Endothelial cell of umbilical vein (primary cell): ENCODE measurements around the gene DAG1. TPM values are rescaled to one million over a fixed set of nuclear protein-coding genes. Genes with fewer than 3 reads are reported as not detected.

Experiments used
- BruUV-seq: library from RNA; stranded (reverse); fragments of 400-500 nt; replicated peaks from 2 replicates; lab custom pipeline; 2021; lab: Mats Ljungman, UMichigan
- CTCF ChIA-PET: fragments of 300-600, 350-600 bp; sonication (Branson Sonifier 250); formaldehyde crosslinking; loops from one replicate; lab custom pipeline; 2021; ENCODE audit warnings: antibody characterized with exemption, inconsistent platforms; lab: Charles Lee
- POLR2A ChIA-PET: fragments of 300-600, 350-600 bp; sonication (Branson Sonifier 250); formaldehyde crosslinking; loops from one replicate; lab custom pipeline; 2021; ENCODE audit warnings: antibody characterized with exemption, inconsistent platforms; lab: Charles Lee
- DNase-seq: peaks from one replicate; pipeline ENCODE4 v3.0.0-alpha.2; 2011; ENCODE audit warnings: low read depth, low spot score
- FAIRE-seq: peaks from 2 replicates; lab custom pipeline; 2011; peaks lifted over from hg19 to GRCh38; lab: Jason Lieb, UNC
- H2AFZ ChIP-seq: 2 replicates; pipeline ENCODE4 v1.6.0; 2012; ENCODE audit warnings: low read depth, low read length, control low read depth, inconsistent platforms
- H3K27ac ChIP-seq: 2 replicates; pipeline ENCODE4 v1.5.1; 2011; ENCODE audit warnings: low read depth, mild to moderate bottlenecking, control low read depth, low read length, moderate library complexity; ENCODE audit not compliant: insufficient read depth
- H3K27me3 ChIP-seq, 2 experiments: 2 replicates each; pipeline versions ENCODE4 v1.6.0 to v1.6.1; 2011; ENCODE audit warnings: low read length in 2 of 2, mixed read lengths in 1 of 2; ENCODE audit not compliant: control insufficient read depth in 2 of 2, insufficient read depth in 2 of 2
- H3K36me3 ChIP-seq, 2 experiments: 2 replicates in 1 of 2; 3 replicates in 1 of 2; pipeline ENCODE4 v1.5.1; 2011; ENCODE audit warnings: low read length in 2 of 2, mild to moderate bottlenecking in 1 of 2, moderate library complexity in 1 of 2; ENCODE audit not compliant: control insufficient read depth in 2 of 2, insufficient read depth in 2 of 2; ENCODE audit errors: extremely low read depth in 1 of 2
- H3K4me1 ChIP-seq: 3 replicates; pipeline ENCODE4 v1.5.1; 2011; ENCODE audit warnings: mild to moderate bottlenecking, low read length; ENCODE audit not compliant: control insufficient read depth, insufficient read depth; ENCODE audit errors: extremely low read depth
- H3K4me2 ChIP-seq: 2 replicates; pipeline ENCODE4 v1.6.1; 2011; ENCODE audit warnings: low read length, control low read depth, mixed read lengths; ENCODE audit not compliant: insufficient read depth
- H3K4me3 ChIP-seq, 3 experiments: fragments of 200-600 bp in 1 of 3; sonication (generic), shearing (Covaris generic) in 1 of 3; replicated peaks in 1 of 3; 2 replicates each; pipeline ENCODE4 v1.5.1; 2011 to 2016; ENCODE audit warnings: control low read depth in 3 of 3, low read length in 3 of 3, mild to moderate bottlenecking in 2 of 3, inconsistent platforms in 1 of 3, low read depth in 1 of 3, moderate library complexity in 1 of 3; ENCODE audit not compliant: insufficient read depth in 1 of 3
- H3K79me2 ChIP-seq: 2 replicates; pipeline ENCODE4 v1.6.0; 2012; ENCODE audit warnings: low read length, inconsistent platforms; ENCODE audit not compliant: control insufficient read depth, insufficient read depth
- H3K9ac ChIP-seq: replicated peaks from 2 replicates; pipeline ENCODE3; 2011; ENCODE audit warnings: low read length, control low read depth; ENCODE audit not compliant: insufficient read depth; ENCODE audit errors: extremely low read depth
- H3K9me1 ChIP-seq: replicated peaks from 3 replicates; pipeline ENCODE4 v1.6.0; 2011; ENCODE audit warnings: mild to moderate bottlenecking, low read length; ENCODE audit not compliant: control insufficient read depth, insufficient read depth; ENCODE audit errors: extremely low read depth
- H3K9me3 ChIP-seq: replicated peaks from 2 replicates; pipeline ENCODE4 v1.5.1; 2012; ENCODE audit warnings: low read length, inconsistent platforms; ENCODE audit not compliant: control insufficient read depth, insufficient read depth
- H4K20me1 ChIP-seq: replicated peaks from 2 replicates; pipeline ENCODE3; 2011; ENCODE audit warnings: mild to moderate bottlenecking, low read length; ENCODE audit not compliant: control insufficient read depth, insufficient read depth; ENCODE audit errors: extremely low read depth
- CTCF ChIP-seq, 2 donors: IDR thresholded peaks; 1 replicate in 1 of 2; 2 replicates in 1 of 2; pipeline ENCODE4 v1.5.1; 2011; ENCODE audit warnings: low read length in 2 of 2, mild to moderate bottlenecking in 2 of 2, moderate library complexity in 2 of 2, control low read depth in 1 of 2, inconsistent platforms in 1 of 2, low read depth in 1 of 2; ENCODE audit not compliant: insufficient read depth in 1 of 2; ENCODE audit errors: extremely low read depth in 1 of 2
- FOS ChIP-seq: IDR thresholded peaks from 2 replicates; pipeline ENCODE4 v1.6.1; 2011; ENCODE audit warnings: mild to moderate bottlenecking, low read length, moderate library complexity, borderline replicate concordance; ENCODE audit not compliant: insufficient read depth
- GATA2 ChIP-seq: IDR thresholded peaks from 2 replicates; pipeline ENCODE4 v1.7.0; 2011; ENCODE audit warnings: low read depth, mild to moderate bottlenecking, moderate library complexity, mixed read lengths, low read length; ENCODE audit not compliant: insufficient read length, insufficient read depth
- JUN ChIP-seq: IDR thresholded peaks from 2 replicates; pipeline ENCODE4 v1.6.1; 2011; ENCODE audit warnings: borderline replicate concordance, low read depth; ENCODE audit not compliant: insufficient read length, insufficient read depth
- MAX ChIP-seq: IDR thresholded peaks from 2 replicates; pipeline ENCODE4 v1.6.1; 2011; ENCODE audit not compliant: insufficient read depth, insufficient read length
- MYC ChIP-seq: IDR thresholded peaks from one replicate; pipeline ENCODE4 v1.6.1; 2011; ENCODE audit warnings: mild to moderate bottlenecking, low read depth, low read length
- POLR2A ChIP-seq: IDR thresholded peaks from 2 replicates; pipeline ENCODE4 v1.6.1; 2012; ENCODE audit warnings: low read depth, mild to moderate bottlenecking, control low read depth, low read length
- POLR2AphosphoS5 ChIP-seq: IDR thresholded peaks from 2 replicates; pipeline ENCODE4 v1.6.1; 2012; ENCODE audit warnings: low read depth, mild to moderate bottlenecking, control low read depth, low read length, moderate library complexity; ENCODE audit not compliant: insufficient read depth
- dilution Hi-C: fragments of 300-500 bp; cut with MboI; formaldehyde crosslinking; loops from one replicate; pipeline ENCODE4 v1.15.0; 2019; ENCODE audit warnings: low sequenced_read_pairs; ENCODE audit not compliant: extremely low pct_ligation_motif_present
- intact Hi-C: fragments of 100-400 bp; cut with micrococcal nuclease; formaldehyde crosslinking; loops from one replicate; pipeline ENCODE4 v1.10.0; 2022
- polyA plus RNA-seq, 4 experiments: library from polyadenylated mRNA; depleted of rRNA in 3 of 4; stranded (reverse) in 3 of 4; unstranded in 1 of 4; fragments of >200 nt; gene quantifications; 2 replicates each; pipeline versions ENCODE4 v1.2.1 to v1.2.3, GENCODE V29; 2011 to 2012; ENCODE audit warnings: missing spikeins in 1 of 4
- total RNA-seq: library from RNA; stranded (reverse); gene quantifications from 2 replicates; pipeline ENCODE4 v1.2.3, GENCODE V29; 2021

Gene DAG1
- total and polyA plus RNA-seq, 2 donors (not counting 3 experiments of a cell fraction or from before 2014, with no cell fraction given), result 59.6 to 97.5 TPM

GRCh38 chr3:49530701-49531100 is 60.6 kb downstream of the DAG1 start:
- intact Hi-C loops (no loop called here), dilution Hi-C loops (no loop called here)
- H3K4me3 ChIP-seq, result no peak overlapping the region
- H4K20me1 ChIP-seq, result no peaks in the 10 kb centered on the region
- no peak for TF ChIP-seq JUN
- no peak for TF ChIP-seq POLR2A
- TF ChIP-seq POLR2AphosphoS5, result no peak
- TF ChIP-seq MAX, result no peak
- no peak for TF ChIP-seq MYC
- TF ChIP-seq CTCF (IDR thresholded peaks at IDR 0.05; ENCODE audit: extremely low read depth in 1 of 2, insufficient read depth in 1 of 2, low read depth in 1 of 2, low read length in 2 of 2), result no peak
- no peak for TF ChIP-seq GATA2
- TF ChIP-seq FOS, result no peak
- no peaks in the 10 kb centered on the region for H3K27me3 ChIP-seq
- peaks cover 0 to 13% of the 10 kb centered on the region in 2 experiments for H3K36me3 ChIP-seq
- no peaks in the 10 kb centered on the region for H3K9me3 ChIP-seq
- POLR2A ChIA-PET, result no interaction called here
- H3K27ac ChIP-seq, result no peak overlapping the region
- no TSS peak for BruUV-seq
- DNase-seq, result no peak
- no peak overlapping the region for H3K9ac ChIP-seq
- H3K4me2 ChIP-seq, result no peak overlapping the region
- H3K79me2 ChIP-seq, result no peaks in the 10 kb centered on the region
- no peaks in the 10 kb centered on the region for H3K9me1 ChIP-seq
- CTCF ChIA-PET, result interaction anchor here (3.3 kb wide), 1 partner anchor 9 kb away, joined by 13 read pairs; no protein-coding TSS in a partner anchor
- H2AFZ ChIP-seq, result no peak overlapping the region
- no peak for FAIRE-seq
- H3K4me1 ChIP-seq, result no peaks in the 10 kb centered on the region
